Measurements from ENCODE around the gene KASH5.

Gene KASH5

DNA sequence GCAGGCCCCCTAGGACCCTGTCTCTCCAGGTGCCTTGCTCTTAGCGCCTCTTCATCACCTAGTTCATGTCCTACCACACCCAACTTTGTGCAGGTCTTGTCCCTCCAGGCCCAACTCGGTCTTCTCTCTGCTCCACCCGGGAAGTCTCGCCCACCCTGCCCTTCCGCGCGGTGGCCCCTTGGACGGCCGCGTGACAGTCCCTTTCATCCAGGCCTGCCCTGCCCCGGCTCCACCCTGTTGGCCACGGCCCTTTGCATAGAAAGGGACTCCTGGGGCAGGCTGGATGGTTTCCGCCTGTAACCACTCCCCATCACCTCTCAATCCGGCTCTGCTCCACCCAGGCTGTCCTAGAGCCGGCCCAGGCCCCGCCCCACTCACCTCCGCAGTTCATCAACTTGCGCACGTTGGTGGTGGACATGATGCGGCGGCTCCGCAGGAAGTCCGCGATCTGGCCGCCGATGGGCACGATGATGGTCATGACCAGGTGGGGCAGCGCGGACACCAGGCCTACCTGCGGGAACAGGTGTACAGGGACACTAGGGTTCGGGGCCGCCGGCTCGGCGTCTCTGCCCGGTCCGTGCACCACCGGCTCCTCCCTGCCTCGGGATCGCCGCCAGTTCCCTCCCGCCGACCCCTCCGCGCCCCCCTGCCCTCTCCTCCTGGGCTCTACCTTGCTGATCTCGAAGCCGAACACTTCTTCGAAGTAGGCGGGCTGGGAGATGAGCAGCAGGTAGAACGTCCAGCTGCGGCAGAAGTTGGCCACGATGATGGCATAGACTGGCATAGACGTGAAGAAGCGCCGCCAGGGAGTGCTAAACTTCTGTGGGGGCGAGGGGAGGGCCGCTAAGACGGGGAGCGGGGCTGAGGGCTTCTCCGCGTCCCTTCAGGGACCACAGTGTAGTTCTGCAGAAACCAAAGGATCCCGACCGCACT, 44.4 kb downstream of the KASH5 start:
- H3K4me3 ChIP-seq (ENCODE audit: low read depth, low read length), result no peak overlapping the region
- TF ChIP-seq, protein P1, sequence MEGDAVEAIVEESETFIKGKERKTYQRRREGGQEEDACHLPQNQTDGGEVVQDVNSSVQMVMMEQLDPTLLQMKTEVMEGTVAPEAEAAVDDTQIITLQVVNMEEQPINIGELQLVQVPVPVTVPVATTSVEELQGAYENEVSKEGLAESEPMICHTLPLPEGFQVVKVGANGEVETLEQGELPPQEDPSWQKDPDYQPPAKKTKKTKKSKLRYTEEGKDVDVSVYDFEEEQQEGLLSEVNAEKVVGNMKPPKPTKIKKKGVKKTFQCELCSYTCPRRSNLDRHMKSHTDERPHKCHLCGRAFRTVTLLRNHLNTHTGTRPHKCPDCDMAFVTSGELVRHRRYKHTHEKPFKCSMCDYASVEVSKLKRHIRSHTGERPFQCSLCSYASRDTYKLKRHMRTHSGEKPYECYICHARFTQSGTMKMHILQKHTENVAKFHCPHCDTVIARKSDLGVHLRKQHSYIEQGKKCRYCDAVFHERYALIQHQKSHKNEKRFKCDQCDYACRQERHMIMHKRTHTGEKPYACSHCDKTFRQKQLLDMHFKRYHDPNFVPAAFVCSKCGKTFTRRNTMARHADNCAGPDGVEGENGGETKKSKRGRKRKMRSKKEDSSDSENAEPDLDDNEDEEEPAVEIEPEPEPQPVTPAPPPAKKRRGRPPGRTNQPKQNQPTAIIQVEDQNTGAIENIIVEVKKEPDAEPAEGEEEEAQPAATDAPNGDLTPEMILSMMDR (IDR thresholded peaks at IDR 0.05; ENCODE audit: control insufficient read depth, extremely low read depth, insufficient read depth), result no peak
- no peak for DNase-seq (ENCODE audit: low read depth)

DNA sequence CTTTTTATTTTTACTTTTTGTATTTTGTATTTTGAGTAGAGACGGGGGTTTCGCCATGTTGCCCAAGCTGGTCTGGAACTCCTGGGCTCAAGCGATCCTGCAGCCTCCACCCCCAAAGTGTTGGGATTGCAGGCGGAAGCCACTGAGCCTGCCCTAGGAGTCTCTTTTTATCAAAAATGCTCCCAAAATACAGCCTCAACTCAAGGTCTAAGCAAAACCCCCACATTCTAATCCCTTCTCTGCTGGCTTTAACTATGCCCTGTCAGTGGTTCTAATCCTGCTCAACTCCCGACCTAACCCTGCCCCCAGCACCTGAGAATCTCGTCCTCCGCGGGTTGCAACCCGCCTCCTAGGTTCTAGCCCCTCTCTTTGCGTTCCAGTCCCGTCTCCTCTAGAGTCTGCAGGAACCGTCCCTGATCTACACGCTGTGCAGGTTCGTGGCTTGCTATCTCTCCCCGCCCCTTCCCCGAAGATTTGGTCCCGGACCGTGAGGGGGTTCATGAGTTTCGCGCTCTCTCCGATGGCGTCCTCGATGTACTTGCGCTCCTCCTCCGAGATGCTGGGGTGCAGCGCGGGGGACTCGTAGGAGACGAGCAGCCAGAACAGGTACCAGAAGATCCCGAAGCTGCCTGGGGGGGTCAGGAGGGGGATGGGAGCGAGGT, 45.3 kb downstream of the KASH5 start:
- TF ChIP-seq, protein P1 (IDR thresholded peaks at IDR 0.05; ENCODE audit: control insufficient read depth, extremely low read depth, insufficient read depth), result no peak
- no peak overlapping the region for H3K4me3 ChIP-seq (ENCODE audit: low read depth, low read length)
- no peak for DNase-seq (ENCODE audit: low read depth)

DNA sequence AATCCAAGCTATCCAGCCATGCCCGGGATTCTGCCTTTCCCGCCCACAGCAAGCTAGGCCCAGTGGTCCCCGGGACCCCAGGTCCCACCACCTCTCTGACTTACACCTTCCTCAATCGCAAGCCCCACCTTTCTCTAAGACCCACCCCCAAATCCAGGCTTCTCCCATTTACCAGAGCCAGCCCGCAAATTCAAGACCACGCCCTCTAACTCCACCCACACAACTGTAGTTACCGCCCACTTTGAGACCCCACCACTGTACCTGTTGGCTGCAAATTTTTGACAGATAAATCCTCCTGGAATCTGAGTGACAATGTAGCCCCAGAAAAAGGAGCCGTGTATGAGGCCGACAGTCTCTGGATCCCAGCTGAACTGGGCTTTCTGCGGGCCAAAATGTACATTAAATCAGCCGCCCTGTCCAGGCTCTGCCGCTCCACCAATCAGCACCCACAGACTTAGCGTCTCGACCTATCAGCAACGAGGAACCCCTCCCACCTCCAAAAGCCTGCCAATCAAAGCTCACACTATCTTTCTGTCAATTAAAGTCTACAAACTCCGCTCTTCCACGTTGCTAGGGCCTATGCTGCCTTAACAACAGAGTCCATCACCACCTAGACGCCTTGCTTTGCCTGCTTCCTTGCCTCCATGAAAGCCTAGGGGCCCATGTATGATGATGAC, 47.0 kb downstream of the KASH5 start:
- TF ChIP-seq, protein P1 (IDR thresholded peaks at IDR 0.05; ENCODE audit: control insufficient read depth, extremely low read depth, insufficient read depth), result no peak
- no peak overlapping the region for H3K4me3 ChIP-seq (ENCODE audit: low read depth, low read length)
- no peak for DNase-seq (ENCODE audit: low read depth)

DNA sequence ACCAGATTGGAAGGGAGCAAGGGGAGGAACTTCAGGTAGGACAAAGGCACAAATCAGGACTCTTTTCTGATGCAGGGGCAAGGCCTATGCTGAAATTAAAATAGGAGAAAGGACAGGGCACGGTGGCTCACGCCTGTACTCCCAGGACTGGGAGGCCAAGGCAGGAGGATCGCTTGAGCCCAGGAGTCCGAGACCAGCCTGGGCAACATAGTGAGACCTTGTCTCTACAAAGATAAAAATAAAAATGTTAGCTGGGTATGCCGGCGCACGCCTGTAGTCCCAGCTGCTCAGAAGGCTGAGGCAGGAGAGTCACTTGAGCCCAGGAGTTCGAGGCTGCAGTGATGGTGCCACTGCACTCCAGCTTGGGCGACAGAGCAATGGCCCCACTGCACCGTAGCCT, 47.6 kb downstream of the KASH5 start:
- no peak overlapping the region for H3K4me3 ChIP-seq (ENCODE audit: low read depth, low read length)
- TF ChIP-seq, protein P1 (IDR thresholded peaks at IDR 0.05; ENCODE audit: control insufficient read depth, extremely low read depth, insufficient read depth), result no peak
- no peak for DNase-seq (ENCODE audit: low read depth)

DNA sequence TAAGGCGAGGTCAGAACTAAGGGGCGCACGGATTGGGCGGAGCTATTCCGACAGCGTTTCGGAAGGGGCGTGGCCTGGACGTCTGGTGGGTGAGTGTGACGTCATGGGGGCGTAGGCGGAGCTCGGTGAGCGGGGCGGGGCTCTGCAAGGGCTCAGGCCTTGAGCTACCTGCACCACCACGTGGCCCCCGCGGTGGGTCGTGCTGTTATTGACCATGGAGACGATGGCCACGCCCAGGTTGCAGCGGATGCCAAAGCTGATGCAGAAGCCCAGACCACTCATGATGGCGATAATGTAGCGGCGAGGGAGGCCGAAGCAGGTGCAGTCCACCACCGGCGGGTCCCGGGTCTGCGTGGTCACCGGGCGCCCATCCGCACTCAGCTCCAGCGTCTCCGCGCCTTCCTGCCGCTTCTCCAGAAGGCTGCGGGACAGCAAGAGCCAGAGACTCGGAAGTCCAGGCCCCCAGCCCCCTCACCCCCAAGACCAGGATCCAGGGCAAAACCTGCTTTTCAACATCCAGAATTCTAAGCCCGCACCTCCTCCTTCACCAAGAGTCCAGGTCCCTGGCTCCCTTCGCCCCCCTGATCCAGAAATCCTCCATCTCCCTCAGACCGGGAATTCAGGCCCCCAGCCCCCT, 48.5 kb downstream of the KASH5 start:
- no peak for DNase-seq (ENCODE audit: low read depth)
- TF ChIP-seq, protein P1 (IDR thresholded peaks at IDR 0.05; ENCODE audit: control insufficient read depth, extremely low read depth, insufficient read depth), result no peak
- H3K4me3 ChIP-seq (ENCODE audit: low read depth, low read length), result no peak overlapping the region

DNA sequence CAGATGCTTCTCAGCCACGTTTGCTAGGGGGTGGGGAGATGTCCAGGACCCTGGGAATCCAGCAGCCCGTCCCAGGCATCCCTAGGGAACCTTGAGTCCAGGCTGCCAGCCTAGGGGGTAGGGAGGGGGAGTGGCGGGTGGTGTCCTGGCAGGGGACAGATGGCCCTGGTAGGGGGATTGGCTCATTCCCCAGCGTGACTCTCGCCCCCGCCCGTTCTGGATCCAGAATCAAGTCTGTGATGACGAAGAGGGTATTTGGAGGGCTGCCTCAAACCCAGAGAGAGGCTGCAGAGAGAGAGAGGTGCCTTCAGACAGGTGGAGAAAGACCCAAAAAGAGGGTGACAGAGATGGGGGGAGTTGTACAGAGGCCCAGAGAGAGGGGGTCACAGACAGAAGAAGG, 49.2 kb downstream of the KASH5 start:
- TF ChIP-seq, protein P1 (IDR thresholded peaks at IDR 0.05; ENCODE audit: control insufficient read depth, extremely low read depth, insufficient read depth), result no peak
- DNase-seq (ENCODE audit: low read depth), result no peak
- no peak overlapping the region for H3K4me3 ChIP-seq (ENCODE audit: low read depth, low read length)
